Tibial nerve (tissue), 4 donors: ENCODE measurements around the gene OR12D3. TPM values are rescaled to one million over a fixed set of nuclear protein-coding genes. Genes with fewer than 3 reads are reported as not detected.

ENCODE experiments used
- DNase-seq, 2 donors: peaks; one replicate each; pipeline ENCODE4 v3.0.0-alpha.2; 2019; ENCODE audit warnings: low spot score in 2 of 2
- H3K27ac ChIP-seq, 4 donors: fragments of 200-600 bp; sonication (generic) in 3 of 4; one replicate each; pipeline ENCODE4 v1.5.1; 2017 to 2019; ENCODE audit warnings: mild to moderate bottlenecking in 1 of 4
- H3K27me3 ChIP-seq, 2 donors: fragments of 200-600 bp; sonication (generic) in 1 of 2; one replicate each; pipeline versions ENCODE4 v1.5.1 to v1.6.0; 2017 to 2019
- H3K36me3 ChIP-seq, 3 donors: fragments of 200-600 bp; sonication (generic); one replicate each; pipeline ENCODE4 v1.5.1; 2018 to 2019
- H3K4me1 ChIP-seq, 4 donors: fragments of 200-600 bp; sonication (generic) in 3 of 4; one replicate each; pipeline ENCODE4 v1.5.1; 2017 to 2019
- H3K4me3 ChIP-seq, 4 donors: fragments of 200-600 bp; sonication (generic) in 3 of 4; one replicate each; pipeline ENCODE4 v1.5.1; 2017 to 2019; ENCODE audit warnings: mild to moderate bottlenecking in 1 of 4, moderate library complexity in 1 of 4
- H3K9me3 ChIP-seq, 4 donors: fragments of 200-600 bp; sonication (generic) in 3 of 4; one replicate each; pipeline ENCODE4 v1.5.1; 2017 to 2019
- CTCF ChIP-seq, 5 experiments: fragments of 200-600 bp in 3 of 5; fragments of 450-650 bp in 2 of 5; sonication (generic) in 3 of 5; IDR thresholded peaks; one replicate each; pipeline ENCODE4 v1.5.1; 2016 to 2019; ENCODE audit warnings: antibody characterized with exemption in 5 of 5, mild to moderate bottlenecking in 3 of 5, moderate library complexity in 2 of 5
- EP300 ChIP-seq, 2 donors: sonication (generic); formaldehyde crosslinking; IDR thresholded peaks; one replicate each; pipeline ENCODE4 v1.6.1; 2017; ENCODE audit warnings: antibody characterized with exemption in 2 of 2, mild to moderate bottlenecking in 1 of 2
- POLR2A ChIP-seq, 2 donors: fragments of 450-650 bp; IDR thresholded peaks; one replicate each; pipeline ENCODE4 v1.6.1; 2017; ENCODE audit warnings: antibody characterized with exemption in 2 of 2, mild to moderate bottlenecking in 2 of 2, moderate library complexity in 2 of 2
- WGBS, 2 donors: methylation state at CpG; one replicate each; pipeline ENCODE4 v1.1.5; 2018; 5-methylcytosine and 5-hydroxymethylcytosine counted together
- total RNA-seq, 4 donors: library from RNA; depleted of rRNA; stranded (reverse); fragments of >200 nt; gene quantifications; one replicate each; pipeline ENCODE4 v1.1.0, GENCODE V29; 2016

OR12D3 gene
- total RNA-seq, 4 donors from 2014 or later, result not detected

- no peaks in the 10 kb centered on the region for H3K36me3 ChIP-seq
- no peak overlapping the region for H3K27ac ChIP-seq
- no peak overlapping the region for H3K4me3 ChIP-seq
Measured at GRCh38 chr6:29332676-29333075, 42.4 kb downstream of the OR12D3 start.

GRCh38 chr6:29325777-29326176, 49.3 kb downstream of the OR12D3 start:
- H3K27ac ChIP-seq, result no peak overlapping the region
- no peak for TF ChIP-seq EP300 (IDR thresholded peaks at IDR 0.05)
- H3K36me3 ChIP-seq, result no peaks in the 10 kb centered on the region
- H3K27me3 ChIP-seq, result no peaks in the 10 kb centered on the region
- WGBS, 2 donors, result 63 to 82% methylated on average over 4 of the region's 4 CpGs
- DNase-seq, result no peak
- H3K4me1 ChIP-seq, result no peaks in the 10 kb centered on the region
- no peaks in the 10 kb centered on the region for H3K9me3 ChIP-seq
- H3K4me3 ChIP-seq, result no peak overlapping the region

More at GRCh38 chr6:29332676-29333075, 42.4 kb downstream of the OR12D3 start:
- Histone ChIP-seq H3K27me3 (peaks cover 0 to 2% of the 10 kb centered on the region in 2 donors), H3K4me1 (no peaks in the 10 kb centered on the region), H3K9me3 (no peaks in the 10 kb centered on the region)
- TF ChIP-seq POLR2A (IDR thresholded peaks at IDR 0.05), result no peak
- no peak for TF ChIP-seq EP300 (IDR thresholded peaks at IDR 0.05)
- TF ChIP-seq CTCF (IDR thresholded peaks at IDR 0.05), result no peak
- no peak for DNase-seq

Other genes starting within 250 kb of the OR12D3 start
- gene OR2J2, start 204.4 kb downstream of the OR12D3 start, total RNA-seq, result not detected
- not detected for gene OR14J1, start 73.6 kb downstream of the OR12D3 start, total RNA-seq
- gene OR5V1, start 6.4 kb downstream of the OR12D3 start, total RNA-seq, result not detected
- gene OR12D2, start 20.3 kb upstream of the OR12D3 start, total RNA-seq, result not detected
- gene OR12D1, start 39.6 kb upstream of the OR12D3 start, total RNA-seq, result not detected
- not detected for gene OR10C1, start 64.0 kb upstream of the OR12D3 start, total RNA-seq
- not detected for gene OR11A1, start 81.8 kb upstream of the OR12D3 start, total RNA-seq
- gene OR2H1, start 81.9 kb upstream of the OR12D3 start, total RNA-seq, result not detected
- gene MAS1L, start 112.7 kb upstream of the OR12D3 start, total RNA-seq, result under 1 TPM in 1 of 4 donors, not detected in 3; 0.42 TPM
- gene UBD, start 184.4 kb upstream of the OR12D3 start, total RNA-seq, result 10 to 100 TPM in 1 of 4 donors, under 1 TPM in 1, not detected in 2; 0.63 to 11.6 TPM
- gene OR2H2, start 209.8 kb upstream of the OR12D3 start, total RNA-seq, result not detected